ENCODE data around the gene IRAG1.

Gene IRAG1

DNA sequence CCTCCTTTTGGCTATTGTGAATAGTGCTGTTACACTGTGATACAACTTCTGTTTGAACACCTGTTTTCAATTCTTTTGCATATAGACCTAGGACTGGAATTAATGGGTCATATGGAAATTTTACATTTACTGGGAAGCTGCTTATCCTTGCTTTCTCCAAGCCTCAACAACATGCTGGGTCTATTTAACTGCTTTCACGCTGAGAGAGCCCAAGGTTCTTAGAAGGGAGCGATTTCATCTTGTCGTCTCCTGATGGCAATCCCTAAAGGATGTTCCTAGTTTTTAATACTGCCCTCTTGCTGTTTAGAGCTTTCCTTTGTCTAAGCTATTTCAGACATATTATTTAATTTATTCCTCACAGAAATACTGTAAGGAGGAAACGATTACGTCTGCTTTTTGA lies 15.5 kb downstream of the IRAG1 start:
- no peak for DNase-seq (ENCODE audit: low read depth)
- TF ChIP-seq, protein P1, sequence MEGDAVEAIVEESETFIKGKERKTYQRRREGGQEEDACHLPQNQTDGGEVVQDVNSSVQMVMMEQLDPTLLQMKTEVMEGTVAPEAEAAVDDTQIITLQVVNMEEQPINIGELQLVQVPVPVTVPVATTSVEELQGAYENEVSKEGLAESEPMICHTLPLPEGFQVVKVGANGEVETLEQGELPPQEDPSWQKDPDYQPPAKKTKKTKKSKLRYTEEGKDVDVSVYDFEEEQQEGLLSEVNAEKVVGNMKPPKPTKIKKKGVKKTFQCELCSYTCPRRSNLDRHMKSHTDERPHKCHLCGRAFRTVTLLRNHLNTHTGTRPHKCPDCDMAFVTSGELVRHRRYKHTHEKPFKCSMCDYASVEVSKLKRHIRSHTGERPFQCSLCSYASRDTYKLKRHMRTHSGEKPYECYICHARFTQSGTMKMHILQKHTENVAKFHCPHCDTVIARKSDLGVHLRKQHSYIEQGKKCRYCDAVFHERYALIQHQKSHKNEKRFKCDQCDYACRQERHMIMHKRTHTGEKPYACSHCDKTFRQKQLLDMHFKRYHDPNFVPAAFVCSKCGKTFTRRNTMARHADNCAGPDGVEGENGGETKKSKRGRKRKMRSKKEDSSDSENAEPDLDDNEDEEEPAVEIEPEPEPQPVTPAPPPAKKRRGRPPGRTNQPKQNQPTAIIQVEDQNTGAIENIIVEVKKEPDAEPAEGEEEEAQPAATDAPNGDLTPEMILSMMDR (IDR thresholded peaks at IDR 0.05; ENCODE audit: low read depth, low read length, missing control alignments), result no peak
- no peak overlapping the region for H3K4me3 ChIP-seq (ENCODE audit: low read depth, low read length)

- H3K4me3 ChIP-seq (ENCODE audit: low read depth, low read length), result no peak overlapping the region
- TF ChIP-seq, protein P1 (IDR thresholded peaks at IDR 0.05; ENCODE audit: low read depth, low read length, missing control alignments), result no peak
- no peak for DNase-seq (ENCODE audit: low read depth)
Observed at GRCh38 chr11:10676919-10677318, 16.6 kb downstream of the IRAG1 start.

DNA sequence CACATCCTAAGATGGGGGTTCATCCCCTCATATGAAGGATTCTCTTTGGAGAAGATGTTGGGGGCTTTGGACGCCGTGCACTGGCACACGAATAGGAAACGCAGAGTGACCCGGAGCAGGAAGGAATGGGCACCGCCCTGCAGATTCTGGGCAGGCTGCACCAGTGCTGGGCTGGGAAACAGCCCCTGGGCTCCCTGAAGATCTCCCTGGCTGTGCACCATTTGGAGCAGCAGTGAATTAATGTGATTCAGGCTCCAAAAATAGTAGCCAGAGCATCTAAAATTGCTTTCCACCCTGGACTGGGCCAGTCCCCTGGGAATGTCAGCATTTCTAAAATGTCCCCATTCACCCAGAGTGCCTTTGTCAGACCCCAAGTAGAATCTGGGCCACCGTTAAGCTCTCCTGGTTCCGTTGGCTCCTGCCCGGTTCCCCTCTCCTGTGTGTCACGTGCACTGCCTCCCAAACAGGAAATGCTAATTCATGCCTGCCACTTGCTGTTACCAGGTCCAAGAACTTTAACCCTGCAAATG lies 18.6 kb downstream of the IRAG1 start:
- TF ChIP-seq, protein P1 (IDR thresholded peaks at IDR 0.05; ENCODE audit: low read depth, low read length, missing control alignments), result no peak
- H3K4me3 ChIP-seq (ENCODE audit: low read depth, low read length), result no peak overlapping the region
- no peak for DNase-seq (ENCODE audit: low read depth)

DNA sequence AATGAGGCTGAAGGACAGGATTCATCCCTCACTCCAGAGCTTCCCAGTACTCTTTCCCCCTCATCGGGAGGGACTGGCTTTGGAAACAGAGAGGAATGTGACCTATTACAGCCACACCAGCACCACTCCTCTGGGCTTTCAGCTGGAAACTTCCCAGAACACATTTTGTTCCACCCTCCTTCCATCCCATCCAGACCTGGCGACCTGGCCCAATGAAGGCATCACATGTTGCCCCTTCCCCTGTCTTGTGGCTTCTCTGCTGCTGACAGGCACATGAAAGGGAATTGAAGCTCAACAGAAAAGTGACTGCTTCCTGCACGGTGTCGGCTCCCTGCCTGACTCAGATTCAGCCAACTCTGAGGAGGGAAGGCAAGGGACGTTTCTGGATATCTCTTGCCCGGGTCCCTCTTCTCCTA lies 19.1 kb downstream of the IRAG1 start:
- no peak overlapping the region for H3K4me3 ChIP-seq (ENCODE audit: low read depth, low read length)
- TF ChIP-seq, protein P1 (IDR thresholded peaks at IDR 0.05; ENCODE audit: low read depth, low read length, missing control alignments), result no peak
- DNase-seq (ENCODE audit: low read depth), result no peak

DNA sequence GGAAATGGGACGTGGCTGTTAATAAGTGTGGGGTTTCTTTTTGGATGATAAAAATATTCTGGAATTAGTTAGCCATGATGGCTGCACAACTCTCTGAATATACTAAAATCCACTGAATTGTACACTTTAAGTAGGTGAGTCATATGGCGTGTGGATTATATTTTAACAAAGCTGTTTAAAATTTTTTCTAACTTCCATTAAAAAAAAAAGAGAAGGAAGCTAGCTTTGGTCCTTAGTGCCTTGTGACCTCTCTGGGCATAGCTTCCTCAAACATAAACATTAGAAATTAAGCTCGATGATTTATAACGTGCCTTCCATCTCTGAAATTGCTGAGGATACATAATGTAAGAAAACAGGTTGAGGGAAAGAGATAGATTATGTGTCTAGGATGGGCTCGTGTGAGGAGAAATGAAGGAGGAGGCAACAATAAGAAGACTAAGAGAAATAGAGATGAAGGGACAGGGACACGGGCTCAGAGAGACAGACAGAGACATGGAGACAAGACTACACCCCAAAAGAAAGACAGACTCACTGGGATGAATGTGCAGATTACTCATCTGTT lies 20.0 kb downstream of the IRAG1 start:
- no peak overlapping the region for H3K4me3 ChIP-seq (ENCODE audit: low read depth, low read length)
- no peak for DNase-seq (ENCODE audit: low read depth)
- TF ChIP-seq, protein P1 (IDR thresholded peaks at IDR 0.05; ENCODE audit: low read depth, low read length, missing control alignments), result no peak

DNA sequence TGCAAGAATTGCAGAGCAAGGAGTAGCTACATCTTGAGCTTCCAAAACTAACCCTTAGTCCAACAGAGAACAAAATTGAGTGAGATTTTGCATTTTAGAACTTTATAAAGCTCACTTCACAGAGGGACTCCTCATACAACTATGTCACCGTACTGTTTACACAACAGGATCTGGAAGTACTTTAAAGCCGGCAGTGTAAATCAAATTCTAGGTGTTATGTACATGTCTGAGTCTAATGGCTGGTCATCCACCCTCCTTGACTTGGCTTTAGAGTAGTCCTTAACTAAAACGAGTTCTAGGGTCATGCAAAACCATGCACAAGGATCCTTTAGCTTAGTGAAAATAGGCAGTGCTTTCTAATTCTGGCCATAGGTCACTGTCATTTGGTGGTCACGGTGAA lies 23.5 kb downstream of the IRAG1 start:
- H3K4me3 ChIP-seq (ENCODE audit: low read depth, low read length), result no peak overlapping the region
- DNase-seq (ENCODE audit: low read depth), result no peak
- TF ChIP-seq, protein P1 (IDR thresholded peaks at IDR 0.05; ENCODE audit: low read depth, low read length, missing control alignments), result no peak
